Effector memory CD4-positive, alpha-beta T cell (primary cell): ENCODE measurements around the gene TSC22D4.

Experiments used
- DNase-seq, 3 donors: peaks; one replicate each; pipeline ENCODE4 v3.0.0-alpha.2; 2020
- H3K27ac ChIP-seq: 2 replicates; pipeline ENCODE4 v1.7.0; 2013; ENCODE audit warnings: mild to moderate bottlenecking, low read length, moderate library complexity; ENCODE audit not compliant: insufficient read depth, poor library complexity, severe bottlenecking
- H3K27me3 ChIP-seq: replicated peaks from 2 replicates; pipeline ENCODE4 v1.7.0; 2013; ENCODE audit warnings: mild to moderate bottlenecking, low read length; ENCODE audit not compliant: insufficient read depth, control insufficient read depth, poor library complexity, severe bottlenecking
- H3K36me3 ChIP-seq: 2 replicates; pipeline ENCODE4 v1.7.0; 2013; ENCODE audit warnings: mild to moderate bottlenecking, low read length, moderate library complexity; ENCODE audit not compliant: control insufficient read depth, insufficient read depth
- H3K4me1 ChIP-seq: 2 replicates; pipeline ENCODE4 v1.7.0; 2013; ENCODE audit warnings: low read length, mild to moderate bottlenecking; ENCODE audit not compliant: control insufficient read depth, insufficient read depth, poor library complexity, severe bottlenecking
- H3K4me3 ChIP-seq: 2 replicates; pipeline ENCODE4 v1.7.0; 2013; ENCODE audit warnings: low read length, low read depth, mild to moderate bottlenecking; ENCODE audit not compliant: insufficient read depth, poor library complexity, severe bottlenecking
- H3K9me3 ChIP-seq: 2 replicates; pipeline ENCODE4 v1.7.0; 2013; ENCODE audit warnings: mild to moderate bottlenecking, low read length, moderate library complexity; ENCODE audit not compliant: control insufficient read depth

TSC22D4 gene

GRCh38 chr7:100485471-100485876 lies 6.5 kb upstream of the TSC22D4 start:
- H3K27ac ChIP-seq = no peak overlapping the region
- peaks cover 12% of the 10 kb centered on the region for H3K4me1 ChIP-seq
- H3K9me3 ChIP-seq = no peaks in the 10 kb centered on the region
- H3K36me3 ChIP-seq = no peaks in the 10 kb centered on the region
- H3K4me3 ChIP-seq = no peak overlapping the region
- no peak for DNase-seq
- no peaks in the 10 kb centered on the region for H3K27me3 ChIP-seq

- no peaks in the 10 kb centered on the region for H3K9me3 ChIP-seq
- peaks cover 13% of the 10 kb centered on the region for H3K4me1 ChIP-seq
- H3K36me3 ChIP-seq = no peaks in the 10 kb centered on the region
- H3K4me3 ChIP-seq = no peak overlapping the region
- H3K27ac ChIP-seq = no peak overlapping the region
- H3K27me3 ChIP-seq = no peaks in the 10 kb centered on the region
- DNase-seq = no peak
Observed at GRCh38 chr7:100484673-100485045, 5.6 kb upstream of the TSC22D4 start.

GRCh38 chr7:100483722-100484672 lies 5.0 kb upstream of the TSC22D4 start, which contains the start of gene NYAP1:
TSS of gene NYAP1 (plus strand) at chr7:100483927. CDS start at chr7:100485312, 1,385 bp downstream.
- Histone ChIP-seq H3K4me3 (peak within 1 kb of the TSS; percentile 43), H3K36me3 (no peaks in the 10 kb centered on the region), H3K27me3 (no peaks in the 10 kb centered on the region), H3K4me1 (peaks cover 18% of the 10 kb centered on the region), H3K9me3 (no peaks in the 10 kb centered on the region), H3K27ac (peak within 1 kb of the TSS; percentile 39)
- DNase-seq = peak; percentile 45 to 53 (median 53)

GRCh38 chr7:100483090-100483721 lies 4.2 kb upstream of the TSC22D4 start:
- Histone ChIP-seq H3K4me1 (peaks cover 18% of the 10 kb centered on the region), H3K27ac (peak overlapping the region; percentile 39)
- peak; percentile 69 to 73 (median 70) for DNase-seq

DNA sequence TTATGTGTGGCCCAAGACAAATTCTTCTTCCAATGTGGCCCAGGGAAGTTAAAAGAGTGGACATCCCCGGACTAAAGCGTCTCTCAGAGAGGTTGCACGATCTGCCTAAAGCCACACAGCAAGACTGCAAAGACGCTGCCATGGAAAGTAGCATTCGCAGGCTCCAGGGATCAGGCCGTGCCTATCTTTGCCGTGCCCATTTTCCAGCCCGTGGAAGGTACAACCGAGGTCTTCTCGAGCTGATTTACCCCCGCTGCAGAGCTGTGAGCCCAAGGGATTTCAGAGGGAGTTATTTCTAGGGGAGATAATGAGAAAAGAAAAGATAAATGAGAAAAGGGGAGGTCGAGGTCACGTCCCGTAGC lies 3.7 kb upstream of the TSC22D4 start:
- Histone ChIP-seq H3K4me1 (peaks cover 18% of the 10 kb centered on the region), H3K27me3 (no peaks in the 10 kb centered on the region), H3K9me3 (no peaks in the 10 kb centered on the region), H3K36me3 (no peaks in the 10 kb centered on the region), H3K4me3 (peak overlapping the region; percentile 43), H3K27ac (peak overlapping the region; percentile 38)
- no peak for DNase-seq

More at GRCh38 chr7:100483090-100483721, 4.2 kb upstream of the TSC22D4 start:
- Histone ChIP-seq H3K9me3 (no peaks in the 10 kb centered on the region), H3K36me3 (no peaks in the 10 kb centered on the region), H3K4me3 (peak overlapping the region; percentile 43), H3K27me3 (no peaks in the 10 kb centered on the region)

GRCh38 chr7:100481466-100481865 lies 2.5 kb upstream of the TSC22D4 start:
- H3K27ac ChIP-seq = no peak overlapping the region
- no peaks in the 10 kb centered on the region for H3K36me3 ChIP-seq
- H3K9me3 ChIP-seq = no peaks in the 10 kb centered on the region
- no peak overlapping the region for H3K4me3 ChIP-seq
- peaks cover 30% of the 10 kb centered on the region for H3K4me1 ChIP-seq
- no peak for DNase-seq
- no peaks in the 10 kb centered on the region for H3K27me3 ChIP-seq

GRCh38 chr7:100477871-100478267 lies 1.1 kb downstream of the TSC22D4 start:
- peak overlapping the region; percentile 98 for H3K4me3 ChIP-seq
- no peaks in the 10 kb centered on the region for H3K9me3 ChIP-seq
- H3K27ac ChIP-seq = peak overlapping the region; percentile 88
- no peak for DNase-seq
- peaks cover 17% of the 10 kb centered on the region for H3K36me3 ChIP-seq
- H3K27me3 ChIP-seq = no peaks in the 10 kb centered on the region
- H3K4me1 ChIP-seq = peaks cover 53% of the 10 kb centered on the region

GRCh38 chr7:100476903-100477870 lies 1.8 kb downstream of the TSC22D4 start:
- DNase-seq = no peak
- peaks cover 21% of the 10 kb centered on the region for H3K36me3 ChIP-seq

DNA sequence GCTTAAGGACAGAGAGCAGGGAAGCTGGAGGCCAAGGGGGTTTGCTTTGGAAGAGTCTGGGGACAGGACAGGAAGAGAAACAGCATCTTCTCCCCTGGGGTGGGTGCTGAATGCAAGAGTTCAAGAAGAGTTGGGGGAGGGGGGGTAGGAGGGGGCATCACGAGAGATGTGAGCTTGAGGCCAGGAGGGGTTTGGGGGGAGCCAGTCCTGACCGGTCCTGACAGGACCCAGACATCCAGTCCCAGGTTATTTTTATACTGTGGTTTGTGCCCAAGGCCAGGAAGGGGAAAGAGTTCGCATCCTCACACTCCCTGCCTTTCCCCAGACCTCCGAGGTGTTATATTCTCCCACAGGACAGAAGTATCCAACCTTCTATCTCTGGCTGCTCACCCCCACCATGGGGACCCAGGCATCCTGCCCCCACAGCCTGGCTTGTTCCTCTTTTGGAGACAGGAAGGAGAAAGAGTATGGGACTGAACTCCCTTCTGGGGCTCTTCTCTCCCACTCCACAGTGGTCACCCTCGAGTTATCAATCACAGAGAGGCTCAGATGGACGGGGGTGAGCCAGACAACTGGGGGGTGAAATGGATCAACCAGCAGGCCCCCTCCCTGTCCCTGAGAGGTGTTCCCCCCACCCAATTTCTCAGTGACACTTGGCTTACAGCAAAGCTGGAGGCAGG lies 2.8 kb downstream of the TSC22D4 start:
- Histone ChIP-seq H3K36me3 (peaks cover 21% of the 10 kb centered on the region), H3K27ac (peak overlapping the region; percentile 88), H3K4me3 (peak overlapping the region; percentile 98), H3K4me1 (peaks cover 49% of the 10 kb centered on the region), H3K27me3 (no peaks in the 10 kb centered on the region), H3K9me3 (no peaks in the 10 kb centered on the region)
- no peak for DNase-seq

More at GRCh38 chr7:100476903-100477870, 1.8 kb downstream of the TSC22D4 start:
- Histone ChIP-seq H3K27me3 (no peaks in the 10 kb centered on the region), H3K4me1 (peaks cover 49% of the 10 kb centered on the region), H3K27ac (peak overlapping the region; percentile 88), H3K4me3 (peak overlapping the region; percentile 98), H3K9me3 (no peaks in the 10 kb centered on the region)
